ENCODE results near the gene UBL4A.
A peak's percentile ranks its signal among the peaks of the same experiment; 100 is the strongest.

Gene UBL4A

GRCh38 chrX:154460326-154460725 lies 26.1 kb downstream of the UBL4A start:
- peak; percentile 23 for DNase-seq

DNA sequence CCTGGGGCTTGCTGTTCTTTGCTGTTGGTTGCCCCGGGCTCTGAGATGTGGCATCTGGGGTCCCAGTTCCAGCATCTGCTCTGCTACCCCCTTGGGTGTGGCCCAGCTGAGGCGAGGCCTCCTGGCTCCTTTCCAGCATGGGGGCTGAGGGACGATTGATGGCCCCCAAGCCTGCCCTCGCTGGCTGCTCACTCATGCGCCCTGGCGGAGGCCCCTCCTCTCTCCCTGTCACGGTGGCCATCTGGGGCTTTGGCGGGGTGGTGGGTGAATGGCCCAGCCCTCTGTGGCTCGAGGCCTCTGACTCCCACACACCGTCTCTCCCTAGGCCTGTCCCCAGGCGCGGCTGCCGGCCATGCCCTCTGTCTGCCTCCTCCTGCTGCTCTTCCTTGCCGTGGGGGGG lies 26.6 kb downstream of the UBL4A start:
- DNase-seq: peak; percentile 35

DNA sequence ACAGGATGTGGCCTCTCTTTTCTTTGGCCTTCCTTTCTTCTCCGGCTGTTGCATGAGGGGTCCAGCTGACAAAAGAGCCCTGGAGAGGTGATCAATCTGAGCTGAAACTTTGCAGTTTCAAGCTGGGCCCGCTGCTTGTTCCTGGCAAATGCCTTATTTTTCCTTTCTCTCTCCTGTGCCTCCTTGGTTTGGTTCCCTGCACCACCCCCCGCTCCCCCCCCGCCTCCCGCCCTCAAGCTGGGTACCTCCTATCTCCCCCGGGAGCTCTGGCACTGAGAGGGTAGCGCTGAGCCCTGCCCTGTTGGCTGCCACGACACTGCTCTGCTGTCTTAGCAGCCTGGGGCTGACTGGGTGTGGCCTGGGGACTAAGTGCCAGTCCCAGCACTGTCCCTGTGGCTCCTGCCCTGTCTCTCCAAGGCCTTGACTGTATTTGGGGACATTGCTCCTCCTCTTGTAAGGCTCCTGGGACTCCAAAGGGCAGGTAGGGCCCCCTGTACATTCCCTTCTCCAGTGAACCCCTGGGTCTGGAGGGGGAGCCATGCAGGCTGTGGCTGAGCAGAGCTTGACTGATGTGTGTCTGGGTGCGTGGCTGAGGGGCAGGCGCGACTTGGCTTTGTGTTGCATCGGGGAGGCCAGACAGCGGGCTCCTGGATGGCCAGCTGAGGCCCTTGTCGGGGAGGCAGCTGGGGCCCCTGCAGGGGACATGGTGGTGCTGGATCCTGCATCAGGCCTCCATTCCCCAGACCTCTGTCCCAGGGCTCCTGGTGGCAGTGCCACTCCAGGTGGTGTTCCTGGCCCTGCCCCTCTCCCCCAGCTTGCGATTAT lies 27.2 kb downstream of the UBL4A start:
- peak; percentile 64 for DNase-seq

DNA sequence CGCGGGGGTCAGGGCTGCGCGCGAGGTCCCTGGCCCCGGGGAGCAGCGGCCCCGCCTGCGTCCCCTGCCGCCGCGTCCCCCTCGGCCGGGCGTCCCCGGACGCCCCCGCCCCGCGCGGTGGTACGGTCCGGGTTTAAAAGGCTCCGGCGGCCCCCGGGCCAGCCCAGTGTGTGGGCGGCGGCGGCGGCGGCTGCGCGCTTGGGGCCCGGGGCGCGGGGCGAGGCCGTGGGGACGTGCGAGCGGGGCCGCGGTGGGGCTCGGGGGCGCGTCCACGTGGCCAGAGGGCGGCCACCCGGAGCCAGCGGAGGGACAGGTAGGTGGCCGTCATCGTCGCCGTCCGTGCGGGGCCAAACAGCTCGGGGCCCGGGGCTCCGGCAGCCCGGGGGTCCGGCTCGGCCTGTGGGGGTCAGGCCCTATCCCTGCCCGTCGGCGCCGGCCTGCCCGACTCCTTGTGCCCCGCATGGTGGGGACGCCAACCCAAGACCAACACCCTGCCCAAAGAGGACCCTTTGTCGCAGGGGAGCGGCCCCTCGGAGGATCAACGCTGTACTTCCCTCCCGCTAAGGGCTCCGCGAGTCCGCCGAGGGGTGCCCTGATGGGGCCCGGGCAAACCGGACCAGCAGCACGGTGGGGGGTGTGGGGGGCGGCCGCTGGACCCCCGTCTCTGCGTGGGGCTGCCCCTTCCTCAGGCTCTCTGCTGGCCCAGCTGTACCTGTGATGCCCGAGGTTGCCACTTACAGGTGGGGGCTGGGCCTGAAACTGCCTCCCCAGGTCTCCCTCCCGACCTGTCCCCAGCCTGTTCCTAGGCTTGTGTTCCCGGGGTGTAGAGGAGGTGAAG lies 28.1 kb downstream of the UBL4A start, which contains the start of gene PLXNA3:
PLXNA3 (plus strand) TSS at position 166 of the 838 bp plus-strand sequence. CDS start 1,903 bp downstream, outside the sequence.
- no peak for DNase-seq

- peak; percentile 27 for DNase-seq
These were observed 28.8 kb downstream of the UBL4A start for GRCh38 chrX:154457491-154458115.

- no peak for DNase-seq
These were observed 33.6 kb downstream of the UBL4A start for GRCh38 chrX:154452823-154453222.

- DNase-seq: no peak
These were observed 36.1 kb downstream of the UBL4A start for GRCh38 chrX:154450312-154450711.

DNA sequence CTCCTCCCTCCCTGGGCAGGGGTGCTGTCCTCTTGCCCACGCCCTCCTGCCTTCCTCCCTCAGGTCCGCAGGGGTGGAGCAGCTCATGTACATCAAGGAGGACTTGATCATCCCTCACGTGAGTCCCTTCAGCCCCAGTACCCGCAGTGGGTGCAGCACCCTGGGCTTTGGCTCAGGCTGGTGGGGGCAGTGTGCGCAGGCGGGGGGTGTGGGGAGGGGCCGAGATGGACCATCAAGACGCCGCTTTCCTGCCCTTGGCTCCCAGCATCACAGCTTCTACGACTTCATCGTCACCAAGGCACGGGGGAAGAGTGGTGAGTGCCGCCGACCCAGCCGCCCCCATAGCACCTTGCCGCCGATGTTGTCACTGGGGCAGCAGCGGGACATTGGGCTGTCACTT lies 36.8 kb downstream of the UBL4A start:
- no peak for DNase-seq

GRCh38 chrX:154448484-154448883 lies 37.9 kb downstream of the UBL4A start:
- no peak for DNase-seq

- no peak for DNase-seq
These were observed 40.0 kb downstream of the UBL4A start for GRCh38 chrX:154446430-154446829.

DNA sequence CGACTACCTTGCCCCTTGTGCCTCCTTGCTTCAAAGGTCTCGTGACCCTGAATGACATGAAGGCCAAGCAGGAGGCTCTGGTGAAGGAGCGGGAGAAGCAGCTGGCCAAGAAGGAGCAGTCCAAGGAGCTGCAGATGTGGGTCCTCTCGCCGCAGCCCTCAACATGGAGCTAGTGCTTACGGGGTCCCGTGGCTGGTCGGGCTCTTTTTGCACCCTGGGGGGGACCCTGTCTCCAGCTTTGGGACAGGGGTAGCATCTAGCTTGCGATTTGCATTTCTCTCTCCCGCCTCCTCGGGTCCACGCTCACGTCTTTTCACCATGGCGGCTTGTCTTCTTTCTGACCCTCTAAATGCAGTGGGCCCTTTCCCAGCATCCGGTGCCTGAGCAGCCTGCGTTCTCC lies 40.6 kb downstream of the UBL4A start:
- DNase-seq: no peak

DNA sequence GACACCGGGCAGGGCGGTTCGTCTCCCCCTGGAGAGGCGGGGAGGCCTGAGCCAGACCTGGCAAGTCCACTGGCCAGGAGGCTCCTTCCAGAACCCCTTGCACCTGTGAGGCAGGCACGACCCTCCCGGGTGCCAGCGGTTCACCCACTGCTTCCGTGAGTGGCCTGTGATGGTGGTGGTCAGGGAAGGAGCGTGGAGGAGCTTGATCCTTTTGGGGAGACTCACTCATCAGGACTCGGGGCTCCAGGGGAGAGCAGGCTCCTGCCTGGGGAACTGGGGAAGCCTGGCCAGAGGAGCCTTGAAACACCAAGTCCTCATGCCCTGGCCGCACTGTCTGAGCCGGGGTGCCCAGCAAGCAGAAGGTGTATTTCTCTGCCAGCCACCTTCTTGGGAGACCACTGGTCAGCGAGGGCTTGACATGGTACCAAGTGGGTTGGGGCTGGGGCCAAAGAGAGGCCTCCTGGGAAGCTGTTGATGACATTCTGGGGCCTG lies 41.6 kb downstream of the UBL4A start:
- no peak for DNase-seq

GRCh38 chrX:154443992-154444754 lies 42.2 kb downstream of the UBL4A start, which contains the start of gene FAM50A:
FAM50A (plus strand) TSS chrX:154444141; CDS start chrX:154444236, 95 bp downstream.
- DNase-seq: peak; percentile 44

DNA sequence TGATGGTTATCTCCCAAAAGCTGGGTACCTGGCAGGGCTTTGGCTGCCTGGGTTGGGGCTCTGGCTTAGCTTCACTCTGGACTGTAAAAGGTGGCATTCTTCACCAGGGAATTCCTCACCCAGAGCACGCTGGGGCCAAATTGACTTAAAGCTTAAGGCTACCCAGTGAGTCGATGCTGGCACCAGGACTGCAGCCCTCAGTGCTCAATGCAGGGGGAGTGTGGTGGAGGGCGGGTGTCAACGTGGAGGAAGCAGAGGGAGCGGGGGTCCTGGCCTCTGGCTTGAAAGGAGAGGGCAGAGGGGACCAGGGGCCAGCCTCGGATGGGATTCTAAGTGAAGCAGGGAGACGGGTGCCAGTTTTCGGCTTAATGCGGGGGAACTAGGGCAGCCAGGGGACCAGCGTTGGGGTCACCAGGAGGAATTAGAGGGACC lies 42.9 kb downstream of the UBL4A start:
- DNase-seq: no peak

DNA sequence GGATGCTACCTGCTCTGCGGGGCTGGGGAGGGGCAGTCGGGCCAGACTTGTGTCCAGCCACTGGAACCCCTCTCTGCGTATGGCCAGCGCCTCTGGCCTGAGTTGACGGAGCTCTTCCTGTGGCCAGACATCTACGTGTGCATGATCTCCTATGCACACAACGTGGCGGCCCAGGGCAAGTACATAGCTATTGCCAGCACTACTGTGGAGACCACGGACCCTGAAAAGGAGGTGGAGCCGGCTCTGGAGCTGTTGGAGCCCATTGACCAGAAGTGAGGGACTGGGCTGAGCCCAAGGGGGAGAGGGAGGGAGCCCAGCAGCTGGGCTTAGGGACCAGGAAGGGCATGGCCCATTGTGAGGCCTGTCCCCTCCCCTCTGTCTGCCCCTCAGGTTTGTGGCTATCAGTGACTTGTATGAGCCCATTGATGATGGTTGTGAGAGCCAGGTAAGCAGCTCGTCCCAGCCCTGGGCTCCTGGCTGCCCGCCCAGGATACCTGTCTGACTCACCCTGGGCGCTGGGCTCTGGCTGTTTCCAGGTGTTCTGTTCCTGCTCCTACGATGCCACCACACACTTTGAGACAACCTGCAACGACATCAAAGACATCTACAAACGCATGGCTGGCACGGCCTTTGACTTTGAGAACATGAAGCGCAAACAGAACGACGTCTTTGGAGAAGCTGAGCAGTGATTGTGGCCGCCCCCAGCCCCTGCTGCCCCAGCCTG lies 44.3 kb downstream of the UBL4A start:
- no peak for DNase-seq

GRCh38 chrX:154441564-154441963 lies 44.9 kb downstream of the UBL4A start:
- DNase-seq: no peak

DNA sequence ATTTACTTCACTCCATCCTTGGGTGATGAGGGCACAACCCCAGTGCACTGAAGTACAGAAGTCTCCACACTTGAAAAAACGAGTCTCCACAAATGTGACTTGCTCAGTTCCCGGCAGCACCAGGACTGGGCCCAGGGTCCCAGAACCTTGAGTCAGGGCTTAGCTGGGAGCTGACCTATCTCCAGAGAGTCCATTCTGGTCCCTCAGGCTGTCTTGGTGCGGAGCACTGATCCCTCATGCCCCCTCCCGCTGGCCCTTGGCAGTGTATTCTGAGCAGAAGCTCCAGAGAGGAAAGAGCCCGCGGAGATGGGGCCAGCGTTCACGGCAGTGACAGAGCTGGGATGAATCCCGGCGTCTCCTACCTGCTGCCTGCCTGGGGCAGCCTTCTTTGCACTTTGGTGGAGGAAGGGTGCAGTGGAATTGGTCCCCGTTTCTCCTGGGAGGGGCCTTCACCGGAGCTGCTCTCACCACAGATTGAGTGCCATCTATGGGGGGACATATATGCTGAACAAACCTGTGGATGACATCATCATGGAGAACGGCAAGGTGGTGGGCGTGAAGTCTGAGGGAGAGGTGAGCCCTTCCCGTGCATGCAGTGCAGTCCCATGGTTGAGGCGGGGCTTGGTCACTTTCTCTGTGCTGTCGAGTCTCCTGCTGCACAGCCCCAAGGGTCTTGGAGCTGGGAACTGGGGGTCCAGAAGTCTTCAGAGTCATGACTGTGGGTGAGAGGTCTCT lies 45.6 kb downstream of the UBL4A start:
- no peak for DNase-seq

DNA sequence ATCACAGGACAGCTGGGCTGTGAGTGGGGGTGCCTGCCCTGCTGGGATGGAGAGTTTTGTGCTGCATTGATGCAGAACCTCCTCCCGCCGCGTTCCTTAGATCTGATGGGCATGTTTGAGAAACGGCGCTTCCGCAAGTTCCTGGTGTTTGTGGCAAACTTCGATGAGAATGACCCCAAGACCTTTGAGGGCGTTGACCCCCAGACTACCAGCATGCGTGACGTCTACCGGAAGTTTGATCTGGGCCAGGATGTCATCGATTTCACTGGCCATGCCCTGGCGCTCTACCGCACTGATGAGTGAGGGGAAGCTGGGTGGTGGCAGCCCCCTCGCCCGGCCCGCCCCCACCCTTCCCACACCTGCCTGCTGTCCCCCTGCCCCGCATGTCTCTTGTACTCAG lies 46.6 kb downstream of the UBL4A start:
- DNase-seq: no peak

- no peak for DNase-seq
These were observed 48.2 kb downstream of the UBL4A start for GRCh38 chrX:154437971-154438893.
